Measurements from ENCODE around the gene MOBP.

The MOBP gene

GRCh38 chr3:39542588-39542988 lies 75.1 kb downstream of the MOBP start:
- no peaks in the 10 kb centered on the region for H3K36me3 Mint-ChIP-seq (ENCODE audit: low read depth)
- H3K27ac Mint-ChIP-seq: no peak overlapping the region
- no peaks in the 10 kb centered on the region for H3K9me3 Mint-ChIP-seq
- no peak for TF ChIP-seq CTCF (IDR thresholded peaks at IDR 0.05; ENCODE audit: unreplicated experiment in 3 of 3)
- no peak overlapping the region for H3K4me3 Mint-ChIP-seq
- H3K4me1 Mint-ChIP-seq: no peaks in the 10 kb centered on the region
- peaks cover 7% of the 10 kb centered on the region for H3K27me3 Mint-ChIP-seq (ENCODE audit: low read depth)

GRCh38 chr3:39548282-39548681 lies 80.8 kb downstream of the MOBP start:
- TF ChIP-seq CTCF (IDR thresholded peaks at IDR 0.05; ENCODE audit: unreplicated experiment in 3 of 3): no peak
- Mint-ChIP-seq H3K36me3 (ENCODE audit: low read depth) (no peaks in the 10 kb centered on the region), H3K27ac (no peak overlapping the region), H3K4me3 (no peak overlapping the region), H3K27me3 (ENCODE audit: low read depth) (peaks cover 9% of the 10 kb centered on the region), H3K4me1 (no peaks in the 10 kb centered on the region), H3K9me3 (peaks cover 10% of the 10 kb centered on the region)

- H3K9me3 Mint-ChIP-seq: peaks cover 25% of the 10 kb centered on the region
- peaks cover 10% of the 10 kb centered on the region for H3K27me3 Mint-ChIP-seq (ENCODE audit: low read depth)
- no peak overlapping the region for H3K27ac Mint-ChIP-seq
- H3K36me3 Mint-ChIP-seq (ENCODE audit: low read depth): no peaks in the 10 kb centered on the region
- H3K4me1 Mint-ChIP-seq: no peaks in the 10 kb centered on the region
- no peak for TF ChIP-seq CTCF (IDR thresholded peaks at IDR 0.05; ENCODE audit: unreplicated experiment in 3 of 3)
- no peak overlapping the region for H3K4me3 Mint-ChIP-seq
Observed at GRCh38 chr3:39550354-39551051, 83.0 kb downstream of the MOBP start.

Measured in nephron (organoid).